ENCODE results near the gene CD200R1.

The CD200R1 gene

DNA sequence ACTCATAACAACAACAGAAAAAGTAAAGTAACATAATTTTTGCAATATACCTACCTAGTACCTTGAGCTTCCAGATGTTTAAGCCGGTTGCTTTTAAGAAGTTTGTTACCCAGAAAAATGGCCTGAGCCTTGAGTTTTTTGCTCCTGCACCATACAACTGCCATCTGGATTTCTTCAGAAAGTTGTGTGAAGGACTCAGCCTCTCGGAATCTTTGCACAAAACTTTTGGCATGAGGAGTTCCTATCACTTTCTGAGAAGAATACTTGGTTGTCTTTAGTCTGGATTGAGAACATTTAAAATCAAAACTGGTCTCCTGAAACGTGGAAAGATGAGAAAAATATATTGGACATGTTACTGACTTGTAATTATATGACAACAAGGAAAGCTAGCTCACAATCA is 33.2 kb upstream of the CD200R1 start:
- no peak for TF ChIP-seq SIN3A (IDR thresholded peaks at IDR 0.05; ENCODE audit: borderline replicate concordance, insufficient read depth, low read length)
- TF ChIP-seq POLR2AphosphoS5 (IDR thresholded peaks at IDR 0.05; ENCODE audit: low read depth, low read length) = no peak
- TF ChIP-seq FOXP2 (optimal IDR thresholded peaks at IDR 0.05; ENCODE audit: borderline replicate concordance, extremely low read depth, extremely low read length, insufficient read depth) = no peak
- no peak for TF ChIP-seq TAF1 (IDR thresholded peaks at IDR 0.05; ENCODE audit: borderline replicate concordance, insufficient read depth, low read length)
- no peak for TF ChIP-seq REST (IDR thresholded peaks at IDR 0.05; ENCODE audit: insufficient read depth in 1 of 2, low read depth in 2 of 2, low read length in 2 of 2)

DNA sequence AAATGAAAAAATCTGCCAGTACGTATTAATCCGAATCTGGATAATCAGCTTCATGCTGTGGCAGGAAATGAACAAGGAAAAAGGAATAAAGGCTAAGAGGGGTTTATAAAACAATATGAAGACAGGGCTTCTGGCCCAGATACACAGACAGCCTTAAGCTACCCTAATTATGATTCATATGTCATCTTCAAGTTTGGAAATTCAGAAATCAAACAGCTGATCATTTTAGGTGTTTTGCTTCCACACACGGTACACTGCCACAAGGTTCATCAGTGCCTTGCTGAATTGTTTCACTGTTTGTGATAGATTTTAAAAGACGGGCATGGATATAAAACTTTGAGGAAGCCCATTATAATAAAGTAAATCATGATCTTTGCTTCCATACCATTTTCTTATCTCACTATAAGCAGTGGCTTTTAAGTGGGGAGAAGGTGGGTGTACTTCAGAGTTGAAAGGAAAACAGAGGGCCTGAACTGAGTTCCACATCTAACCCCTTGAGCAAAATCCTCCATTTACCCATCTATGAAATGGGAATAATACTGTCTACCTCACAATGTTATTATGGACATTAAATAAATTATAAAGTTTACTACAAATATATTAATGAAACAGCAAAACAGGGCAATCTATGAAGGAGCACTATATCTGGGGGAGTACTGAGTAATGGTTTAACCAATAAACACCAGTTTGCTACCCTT is 31.6 kb upstream of the CD200R1 start:
- TF ChIP-seq FOXP2 (optimal IDR thresholded peaks at IDR 0.05; ENCODE audit: borderline replicate concordance, extremely low read depth, extremely low read length, insufficient read depth) (no peak), POLR2AphosphoS5 (IDR thresholded peaks at IDR 0.05; ENCODE audit: low read depth, low read length) (no peak), TAF1 (IDR thresholded peaks at IDR 0.05; ENCODE audit: borderline replicate concordance, insufficient read depth, low read length) (no peak), REST (IDR thresholded peaks at IDR 0.05; ENCODE audit: insufficient read depth in 1 of 2, low read depth in 2 of 2, low read length in 2 of 2) (no peak), SIN3A (IDR thresholded peaks at IDR 0.05; ENCODE audit: borderline replicate concordance, insufficient read depth, low read length) (no peak)

GRCh38 chr3:113005611-113006010 is 30.7 kb upstream of the CD200R1 start:
- TF ChIP-seq TAF1 (IDR thresholded peaks at IDR 0.05; ENCODE audit: borderline replicate concordance, insufficient read depth, low read length) (no peak), POLR2AphosphoS5 (IDR thresholded peaks at IDR 0.05; ENCODE audit: low read depth, low read length) (no peak), REST (IDR thresholded peaks at IDR 0.05; ENCODE audit: insufficient read depth in 1 of 2, low read depth in 2 of 2, low read length in 2 of 2) (no peak), SIN3A (IDR thresholded peaks at IDR 0.05; ENCODE audit: borderline replicate concordance, insufficient read depth, low read length) (no peak), FOXP2 (optimal IDR thresholded peaks at IDR 0.05; ENCODE audit: borderline replicate concordance, extremely low read depth, extremely low read length, insufficient read depth) (no peak)

DNA sequence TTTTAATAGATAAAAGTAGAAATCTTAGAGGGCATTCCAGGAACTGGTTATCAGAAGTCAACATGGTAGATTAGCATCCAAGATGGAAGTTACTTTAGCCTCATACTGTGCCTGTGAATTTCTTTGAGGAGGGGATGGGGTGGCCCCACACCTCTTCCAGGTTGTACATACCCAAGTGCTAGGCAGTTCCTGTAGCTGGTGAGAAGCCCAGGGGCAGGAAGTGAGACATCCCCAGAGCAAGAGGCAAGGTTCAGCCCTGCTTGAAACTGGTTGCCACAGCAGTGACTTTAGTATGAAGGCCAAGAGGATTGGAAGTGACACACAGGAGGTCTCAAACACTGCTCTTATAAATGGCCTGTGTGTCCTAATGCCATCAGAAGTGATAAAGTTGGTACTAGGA is 27.8 kb upstream of the CD200R1 start:
- TF ChIP-seq REST (IDR thresholded peaks at IDR 0.05; ENCODE audit: insufficient read depth in 1 of 2, low read depth in 2 of 2, low read length in 2 of 2) = no peak

GRCh38 chr3:113002037-113002436 is 27.1 kb upstream of the CD200R1 start:
- TF ChIP-seq SIN3A (IDR thresholded peaks at IDR 0.05; ENCODE audit: borderline replicate concordance, insufficient read depth, low read length) = no peak
- no peak for TF ChIP-seq POLR2AphosphoS5 (IDR thresholded peaks at IDR 0.05; ENCODE audit: low read depth, low read length)
- no peak for TF ChIP-seq REST (IDR thresholded peaks at IDR 0.05; ENCODE audit: insufficient read depth in 1 of 2, low read depth in 2 of 2, low read length in 2 of 2)

Measured in PFSK-1 (cell line).